ENCODE data around the gene CHKB. TPM values are rescaled to one million over a fixed set of nuclear protein-coding genes. Genes with fewer than 3 reads are reported as not detected.
A peak's percentile ranks its signal among the peaks of the same experiment; 100 is the strongest.

The CHKB gene
- total RNA-seq, 1 donor from 2014 or later, result 36.1 TPM

DNA sequence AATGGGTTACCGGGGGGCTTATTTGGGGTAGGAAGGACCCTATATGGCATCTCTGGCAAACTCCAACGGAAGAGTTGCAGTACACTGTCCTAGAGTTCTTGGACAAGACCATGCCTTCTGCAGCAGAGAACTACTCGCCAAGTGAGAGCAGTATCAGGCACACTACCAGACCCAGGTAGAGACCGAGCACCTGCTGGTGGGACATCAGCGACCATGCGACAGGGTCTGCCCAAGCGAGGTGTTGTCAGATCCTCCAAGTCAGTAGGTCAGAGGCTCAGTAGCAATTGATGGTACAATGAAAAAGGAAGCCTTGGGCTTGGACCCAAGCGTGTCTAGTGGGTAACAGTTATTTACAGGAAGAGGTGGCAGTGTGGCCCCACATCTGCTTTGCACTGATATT is 3.1 kb upstream of the CHKB start:
- peaks cover 1% of the 10 kb centered on the region for H3K4me1 Mint-ChIP-seq (ENCODE audit: low read depth, unreplicated experiment)
- H3K27me3 Mint-ChIP-seq (ENCODE audit: low read depth, unreplicated experiment), result peaks cover 25% of the 10 kb centered on the region
- no peak overlapping the region for H3K4me3 Mint-ChIP-seq (ENCODE audit: unreplicated experiment)
- H2AFZ ChIP-seq (ENCODE audit: low read depth, low read length), result no peak overlapping the region
- no peak overlapping the region for H3K4me2 ChIP-seq (ENCODE audit: low read length)
- peaks cover 1% of the 10 kb centered on the region for H3K27me3 ChIP-seq (ENCODE audit: insufficient read depth, low read length)
- peaks cover 4% of the 10 kb centered on the region for H3K36me3 Mint-ChIP-seq (ENCODE audit: low read depth, unreplicated experiment)
- H3K27ac Mint-ChIP-seq (ENCODE audit: unreplicated experiment), result no peak overlapping the region
- no peak for DNase-seq (ENCODE audit: low read depth)
- no peak overlapping the region for H3K27ac ChIP-seq (ENCODE audit: low read depth, low read length)
- H3K36me3 ChIP-seq (ENCODE audit: insufficient read depth, low read length), result no peaks in the 10 kb centered on the region
- H3K9me3 Mint-ChIP-seq (ENCODE audit: unreplicated experiment), result peaks cover 4% of the 10 kb centered on the region
- peaks cover 6% of the 10 kb centered on the region for H3K79me2 ChIP-seq (ENCODE audit: insufficient read depth, low read length)
- H3K9ac ChIP-seq (ENCODE audit: low read length), result no peak overlapping the region
- no peak for FAIRE-seq
- TF ChIP-seq, protein P1, sequence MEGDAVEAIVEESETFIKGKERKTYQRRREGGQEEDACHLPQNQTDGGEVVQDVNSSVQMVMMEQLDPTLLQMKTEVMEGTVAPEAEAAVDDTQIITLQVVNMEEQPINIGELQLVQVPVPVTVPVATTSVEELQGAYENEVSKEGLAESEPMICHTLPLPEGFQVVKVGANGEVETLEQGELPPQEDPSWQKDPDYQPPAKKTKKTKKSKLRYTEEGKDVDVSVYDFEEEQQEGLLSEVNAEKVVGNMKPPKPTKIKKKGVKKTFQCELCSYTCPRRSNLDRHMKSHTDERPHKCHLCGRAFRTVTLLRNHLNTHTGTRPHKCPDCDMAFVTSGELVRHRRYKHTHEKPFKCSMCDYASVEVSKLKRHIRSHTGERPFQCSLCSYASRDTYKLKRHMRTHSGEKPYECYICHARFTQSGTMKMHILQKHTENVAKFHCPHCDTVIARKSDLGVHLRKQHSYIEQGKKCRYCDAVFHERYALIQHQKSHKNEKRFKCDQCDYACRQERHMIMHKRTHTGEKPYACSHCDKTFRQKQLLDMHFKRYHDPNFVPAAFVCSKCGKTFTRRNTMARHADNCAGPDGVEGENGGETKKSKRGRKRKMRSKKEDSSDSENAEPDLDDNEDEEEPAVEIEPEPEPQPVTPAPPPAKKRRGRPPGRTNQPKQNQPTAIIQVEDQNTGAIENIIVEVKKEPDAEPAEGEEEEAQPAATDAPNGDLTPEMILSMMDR (IDR thresholded peaks at IDR 0.05; ENCODE audit: insufficient read depth, low read depth, low read length), result no peak
- TF ChIP-seq EZH2 (IDR thresholded peaks at IDR 0.05; ENCODE audit: insufficient read depth, low read length), result no peak
- H3K9me3 ChIP-seq (ENCODE audit: insufficient read depth, low read depth, low read length), result no peaks in the 10 kb centered on the region
- peaks cover 11% of the 10 kb centered on the region for H3K4me1 ChIP-seq (ENCODE audit: insufficient read depth, low read length)
- no peak overlapping the region for H3K4me3 ChIP-seq (ENCODE audit: insufficient read depth, low read depth, low read length)
- no peaks in the 10 kb centered on the region for H4K20me1 ChIP-seq (ENCODE audit: insufficient read depth, low read length)

DNA sequence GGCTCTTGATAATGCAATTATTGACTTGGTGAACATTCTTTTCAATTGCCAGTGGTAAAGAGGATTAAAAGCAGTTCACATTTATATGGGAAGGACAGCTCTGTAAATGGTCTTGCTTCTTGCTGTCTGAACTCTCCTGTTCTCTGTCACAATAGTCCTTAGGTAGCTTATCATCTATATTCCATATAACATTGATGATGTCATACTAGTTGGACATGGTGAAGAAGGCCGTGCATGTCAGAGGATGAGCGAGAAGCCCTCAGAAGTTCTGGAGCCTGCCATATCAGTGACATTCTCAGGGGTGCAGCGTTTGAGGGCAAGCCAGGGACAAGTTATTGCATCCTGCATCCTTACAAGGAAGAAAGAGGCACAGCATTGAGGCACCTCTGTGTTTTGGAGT is 2.6 kb upstream of the CHKB start:
- Mint-ChIP-seq H3K4me1 (ENCODE audit: low read depth, unreplicated experiment) (peaks cover 1% of the 10 kb centered on the region), H3K9me3 (ENCODE audit: unreplicated experiment) (peaks cover 4% of the 10 kb centered on the region), H3K27me3 (ENCODE audit: low read depth, unreplicated experiment) (peaks cover 25% of the 10 kb centered on the region), H3K27ac (ENCODE audit: unreplicated experiment) (no peak overlapping the region), H3K36me3 (ENCODE audit: low read depth, unreplicated experiment) (peaks cover 5% of the 10 kb centered on the region), H3K4me3 (ENCODE audit: unreplicated experiment) (peak overlapping the region; percentile 27)
- Histone ChIP-seq H3K27me3 (ENCODE audit: insufficient read depth, low read length) (no peaks in the 10 kb centered on the region), H3K9ac (ENCODE audit: low read length) (no peak overlapping the region), H3K9me3 (ENCODE audit: insufficient read depth, low read depth, low read length) (no peaks in the 10 kb centered on the region), H3K4me1 (ENCODE audit: insufficient read depth, low read length) (peaks cover 11% of the 10 kb centered on the region), H3K79me2 (ENCODE audit: insufficient read depth, low read length) (peaks cover 6% of the 10 kb centered on the region), H3K27ac (ENCODE audit: low read depth, low read length) (no peak overlapping the region), H3K4me3 (ENCODE audit: insufficient read depth, low read depth, low read length) (no peak overlapping the region), H3K36me3 (ENCODE audit: insufficient read depth, low read length) (no peaks in the 10 kb centered on the region), H3K4me2 (ENCODE audit: low read length) (no peak overlapping the region), H2AFZ (ENCODE audit: low read depth, low read length) (no peak overlapping the region), H4K20me1 (ENCODE audit: insufficient read depth, low read length) (no peaks in the 10 kb centered on the region)
- DNase-seq (ENCODE audit: low read depth) (no peak), FAIRE-seq (no peak)
- TF ChIP-seq EZH2 (IDR thresholded peaks at IDR 0.05; ENCODE audit: insufficient read depth, low read length), result no peak
- TF ChIP-seq, protein P1 (IDR thresholded peaks at IDR 0.05; ENCODE audit: insufficient read depth, low read depth, low read length), result no peak
